Mesothelial cell of epicardium (in vitro differentiated cells): Measurements from ENCODE around the gene CACNA1B. TPM values are rescaled to one million over a fixed set of nuclear protein-coding genes. Genes with fewer than 3 reads are reported as not detected.

Experiments used
- DNase-seq, 2 experiments: peaks; one replicate each; pipeline ENCODE4 v3.0.0; 2021; ENCODE audit warnings: low spot score in 2 of 2; ENCODE audit not compliant: unreplicated experiment in 2 of 2
- H3K27ac Mint-ChIP-seq: 2 replicates; pipeline ENCODE4 v1.8.0; 2021; ENCODE audit warnings: mixed read lengths
- H3K27me3 Mint-ChIP-seq: 2 replicates; pipeline ENCODE4 v1.8.0; 2021; ENCODE audit warnings: low read depth, mixed read lengths
- H3K36me3 Mint-ChIP-seq: 2 replicates; pipeline ENCODE4 v1.8.0; 2021; ENCODE audit warnings: mixed read lengths
- H3K4me1 Mint-ChIP-seq: 2 replicates; pipeline ENCODE4 v1.8.0; 2021; ENCODE audit warnings: mixed read lengths
- H3K4me3 Mint-ChIP-seq: 2 replicates; pipeline ENCODE4 v1.8.0; 2021; ENCODE audit warnings: mild to moderate bottlenecking, moderate library complexity, mixed read lengths
- H3K9me3 Mint-ChIP-seq: 2 replicates; pipeline ENCODE4 v1.8.0; 2021; ENCODE audit warnings: mixed read lengths
- total RNA-seq: library from RNA; stranded (reverse); gene quantifications from 3 replicates; pipeline ENCODE4 v1.2.1, GENCODE V29; 2021
- TF ChIP-seq, protein P1 (sequence below): fragments of 200-600 bp; sonication (generic); IDR thresholded peaks from one replicate; pipeline ENCODE4 v1.5.0; 2021; ENCODE audit warnings: antibody characterized with exemption; ENCODE audit not compliant: unreplicated experiment

CACNA1B gene
- total RNA-seq, 1 donor from 2014 or later = 0.87 TPM

DNA sequence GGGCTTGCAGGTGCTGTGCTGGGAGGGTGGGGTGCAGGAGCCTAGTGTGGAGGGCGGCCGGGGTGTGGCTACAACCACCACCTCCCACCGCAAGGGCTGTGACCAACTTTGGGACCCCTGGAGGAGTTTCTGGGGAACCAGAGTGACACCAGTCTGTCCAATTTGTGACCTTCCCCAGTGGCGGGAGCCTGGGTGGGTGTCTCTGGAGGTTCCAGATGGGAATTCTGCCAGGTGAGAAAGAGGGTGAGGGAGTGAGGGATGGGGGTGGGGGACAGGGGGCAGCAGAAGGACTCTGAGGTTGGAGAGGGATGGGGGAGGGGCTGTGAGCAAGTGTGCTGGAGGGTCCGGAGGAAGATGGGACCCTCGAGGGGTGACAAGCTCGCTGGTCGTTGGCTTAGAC, 4.2 kb upstream of the CACNA1B start:
- DNase-seq = no peak
- Mint-ChIP-seq H3K27ac (no peak overlapping the region), H3K4me1 (peaks cover 2% of the 10 kb centered on the region), H3K9me3 (peaks cover 5% of the 10 kb centered on the region), H3K4me3 (no peak overlapping the region), H3K27me3 (peaks cover 62% of the 10 kb centered on the region), H3K36me3 (peaks cover 2% of the 10 kb centered on the region)
- TF ChIP-seq, protein P1, sequence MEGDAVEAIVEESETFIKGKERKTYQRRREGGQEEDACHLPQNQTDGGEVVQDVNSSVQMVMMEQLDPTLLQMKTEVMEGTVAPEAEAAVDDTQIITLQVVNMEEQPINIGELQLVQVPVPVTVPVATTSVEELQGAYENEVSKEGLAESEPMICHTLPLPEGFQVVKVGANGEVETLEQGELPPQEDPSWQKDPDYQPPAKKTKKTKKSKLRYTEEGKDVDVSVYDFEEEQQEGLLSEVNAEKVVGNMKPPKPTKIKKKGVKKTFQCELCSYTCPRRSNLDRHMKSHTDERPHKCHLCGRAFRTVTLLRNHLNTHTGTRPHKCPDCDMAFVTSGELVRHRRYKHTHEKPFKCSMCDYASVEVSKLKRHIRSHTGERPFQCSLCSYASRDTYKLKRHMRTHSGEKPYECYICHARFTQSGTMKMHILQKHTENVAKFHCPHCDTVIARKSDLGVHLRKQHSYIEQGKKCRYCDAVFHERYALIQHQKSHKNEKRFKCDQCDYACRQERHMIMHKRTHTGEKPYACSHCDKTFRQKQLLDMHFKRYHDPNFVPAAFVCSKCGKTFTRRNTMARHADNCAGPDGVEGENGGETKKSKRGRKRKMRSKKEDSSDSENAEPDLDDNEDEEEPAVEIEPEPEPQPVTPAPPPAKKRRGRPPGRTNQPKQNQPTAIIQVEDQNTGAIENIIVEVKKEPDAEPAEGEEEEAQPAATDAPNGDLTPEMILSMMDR = no peak

DNA sequence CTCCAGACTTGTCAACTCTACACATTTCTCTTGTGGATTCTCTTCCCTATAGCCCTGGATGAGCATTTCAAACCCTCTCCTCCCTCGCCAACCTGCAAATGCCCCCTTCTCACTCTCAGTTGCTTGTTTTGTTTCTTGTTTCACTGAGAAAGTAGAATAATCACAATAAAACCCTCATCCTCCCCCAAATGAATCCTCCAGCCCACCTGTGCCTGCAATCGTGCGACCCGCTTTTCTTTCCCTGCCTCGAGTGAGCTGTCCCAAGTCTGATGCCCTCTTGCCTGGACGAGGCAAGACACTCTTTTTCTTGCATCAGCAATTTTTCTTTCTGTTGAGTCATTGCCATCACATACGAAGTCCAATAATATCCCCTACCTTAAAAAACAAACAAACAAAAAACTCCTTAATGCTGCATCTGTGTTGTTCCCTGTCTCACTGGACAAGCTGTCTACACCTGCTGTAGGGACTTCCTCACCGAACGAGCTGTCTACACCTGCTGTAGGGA, 3.7 kb upstream of the CACNA1B start:
- H3K36me3 Mint-ChIP-seq = peaks cover 2% of the 10 kb centered on the region
- no peak overlapping the region for H3K27ac Mint-ChIP-seq
- peaks cover 62% of the 10 kb centered on the region for H3K27me3 Mint-ChIP-seq
- TF ChIP-seq, protein P1 = no peak
- no peak for DNase-seq
- peaks cover 2% of the 10 kb centered on the region for H3K4me1 Mint-ChIP-seq
- H3K4me3 Mint-ChIP-seq = no peak overlapping the region
- H3K9me3 Mint-ChIP-seq = peaks cover 3% of the 10 kb centered on the region

DNA sequence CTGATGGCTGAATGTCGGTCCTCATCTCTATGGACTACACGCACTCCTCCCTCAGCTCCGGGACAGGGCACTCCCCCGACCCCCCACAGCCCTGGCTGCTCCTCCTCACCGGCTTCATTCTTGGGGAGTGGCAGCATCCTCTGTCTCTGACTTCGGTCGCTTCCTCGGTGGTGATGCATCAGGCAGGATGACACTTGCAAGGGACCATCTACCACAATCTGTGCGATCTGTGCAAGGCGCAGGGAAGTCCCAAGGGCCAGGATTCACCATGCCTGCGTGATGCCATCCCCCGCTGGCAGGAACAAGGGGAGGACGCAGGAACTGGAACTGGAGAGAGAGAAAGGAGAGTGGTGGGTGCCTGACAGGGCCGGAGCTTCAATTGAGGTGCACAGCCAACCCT, 2.2 kb upstream of the CACNA1B start:
- H3K27me3 Mint-ChIP-seq = peaks cover 70% of the 10 kb centered on the region
- peaks cover 3% of the 10 kb centered on the region for H3K9me3 Mint-ChIP-seq

DNA sequence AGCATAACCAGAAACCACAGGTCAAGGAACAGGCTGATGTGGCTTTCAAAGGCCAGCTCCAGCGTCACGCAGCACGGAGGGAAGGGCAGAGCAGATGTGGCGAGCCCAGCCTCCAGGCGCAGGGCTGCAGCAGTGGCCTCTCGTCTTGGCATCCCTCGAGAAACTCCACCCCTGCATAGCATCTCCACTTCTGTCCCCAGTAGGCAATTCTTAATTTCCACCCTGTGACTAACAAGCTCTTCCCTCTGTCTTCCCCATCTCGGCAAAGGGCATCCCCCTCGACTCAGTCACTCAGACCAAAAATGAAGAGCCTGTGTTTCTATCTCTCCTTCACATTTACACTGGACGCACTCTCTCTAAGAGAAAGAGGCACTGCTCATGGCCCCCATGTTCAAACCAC, 1.7 kb upstream of the CACNA1B start:
- H3K9me3 Mint-ChIP-seq = peaks cover 3% of the 10 kb centered on the region
- TF ChIP-seq, protein P1 = no peak
- H3K4me1 Mint-ChIP-seq = peaks cover 2% of the 10 kb centered on the region
- H3K36me3 Mint-ChIP-seq = peaks cover 2% of the 10 kb centered on the region
- peaks cover 69% of the 10 kb centered on the region for H3K27me3 Mint-ChIP-seq
- no peak for DNase-seq
- H3K27ac Mint-ChIP-seq = no peak overlapping the region
- H3K4me3 Mint-ChIP-seq = no peak overlapping the region

More for the DNA sequence above, 2.2 kb upstream of the CACNA1B start:
- peaks cover 2% of the 10 kb centered on the region for H3K4me1 Mint-ChIP-seq
- DNase-seq = no peak
- peaks cover 2% of the 10 kb centered on the region for H3K36me3 Mint-ChIP-seq
- no peak overlapping the region for H3K27ac Mint-ChIP-seq
- TF ChIP-seq, protein P1 = no peak
- H3K4me3 Mint-ChIP-seq = no peak overlapping the region

DNA sequence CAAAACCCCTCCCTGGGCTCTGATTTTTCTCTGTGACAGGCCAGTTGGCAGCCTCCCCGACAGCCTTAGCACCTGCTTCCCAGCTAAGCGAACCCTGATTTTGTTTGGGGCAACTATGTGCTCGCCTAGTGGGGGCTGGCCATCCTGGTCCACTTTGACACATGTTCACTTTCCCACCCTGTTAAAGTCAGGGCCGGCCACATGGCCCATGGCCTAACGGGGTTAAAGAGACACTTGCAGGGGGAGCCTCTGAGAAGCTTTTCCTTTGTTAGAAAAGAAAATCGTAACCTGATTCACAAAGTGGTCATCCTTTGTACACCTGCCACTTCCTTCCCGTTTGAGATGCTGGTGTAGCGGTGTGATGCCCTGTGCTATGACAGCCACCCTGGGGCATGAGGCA, 1.3 kb upstream of the CACNA1B start:
- H3K9me3 Mint-ChIP-seq = peaks cover 3% of the 10 kb centered on the region
- DNase-seq = no peak
- H3K4me3 Mint-ChIP-seq = peak overlapping the region; percentile 57
- H3K36me3 Mint-ChIP-seq = peaks cover 2% of the 10 kb centered on the region
- peaks cover 2% of the 10 kb centered on the region for H3K4me1 Mint-ChIP-seq
- TF ChIP-seq, protein P1 = no peak
- H3K27ac Mint-ChIP-seq = no peak overlapping the region
- H3K27me3 Mint-ChIP-seq = peaks cover 72% of the 10 kb centered on the region

DNA sequence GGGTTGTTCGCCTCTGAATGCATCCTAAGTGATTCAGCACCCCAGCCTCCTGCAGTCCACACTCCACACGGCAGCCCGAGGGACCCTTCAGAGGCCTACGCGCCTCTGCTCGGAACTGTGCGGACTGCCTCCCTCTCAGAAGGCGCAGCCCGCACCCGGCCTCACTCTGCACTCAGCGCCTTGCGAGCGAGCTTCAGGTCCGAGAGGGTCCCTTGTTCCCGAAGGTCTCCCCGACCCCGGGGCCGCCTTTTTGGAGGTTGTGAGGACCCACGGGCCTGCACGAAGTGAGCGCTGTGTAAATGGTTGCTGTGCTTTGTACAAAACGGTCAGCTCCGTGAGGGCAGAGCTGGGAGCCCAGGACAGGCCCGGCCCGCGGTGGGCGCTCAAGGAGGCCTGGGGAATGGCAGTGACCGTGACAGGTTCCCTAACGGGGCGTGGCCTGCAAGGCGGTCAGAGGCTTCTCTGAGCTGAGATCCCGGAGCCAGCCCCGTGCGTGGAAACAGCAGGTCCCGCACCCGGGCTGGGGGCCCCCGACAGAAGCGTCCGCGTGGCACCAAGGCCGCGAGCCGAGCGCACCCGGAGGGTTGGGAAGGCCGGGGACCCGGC, 698 bp upstream of the CACNA1B start:
- Mint-ChIP-seq H3K4me1 (peaks cover 2% of the 10 kb centered on the region), H3K27ac (no peak overlapping the region), H3K27me3 (peaks cover 71% of the 10 kb centered on the region), H3K4me3 (peak overlapping the region; percentile 57), H3K9me3 (peaks cover 3% of the 10 kb centered on the region), H3K36me3 (peaks cover 2% of the 10 kb centered on the region)
- TF ChIP-seq, protein P1 = no peak
- no peak for DNase-seq
